A673 (cell line): ENCODE data around the gene AMH. TPM values are rescaled to one million over a fixed set of nuclear protein-coding genes. Genes with fewer than 3 reads are reported as not detected.
A peak's percentile ranks its signal among the peaks of the same experiment; 100 is the strongest.

Experiments
- BruUV-seq: library from RNA; stranded (reverse); fragments of 400-500 nt; replicated peaks from 2 replicates; lab custom pipeline; 2021; lab: Mats Ljungman, UMichigan
- CTCF ChIA-PET: fragments of 300-600 bp; sonication (Branson Sonifier 250); formaldehyde crosslinking; loops from one replicate; lab custom pipeline; 2022; ENCODE audit warnings: antibody characterized with exemption; lab: Charles Lee
- POLR2A ChIA-PET: fragments of 300-600 bp; sonication (Branson Sonifier 250); formaldehyde crosslinking; loops from one replicate; lab custom pipeline; 2022; ENCODE audit warnings: antibody characterized with exemption; ENCODE audit not compliant: low non-redundant PET; lab: Charles Lee
- DNase-seq: peaks from one replicate; pipeline ENCODE4 v3.0.0-alpha.2; 2015; ENCODE audit warnings: low spot score
- H3K27ac ChIP-seq: fragments of 200-600 bp; sonication (generic); 2 replicates; pipeline ENCODE4 v1.5.1; 2016; ENCODE audit warnings: mixed run types, low read depth, mild to moderate bottlenecking, mixed read lengths, antibody characterized with exemption, low read length; ENCODE audit not compliant: poor library complexity, severe bottlenecking
- H3K27me3 ChIP-seq: fragments of 200-600 bp; sonication (generic); replicated peaks from 2 replicates; pipeline ENCODE4 v1.6.1; 2017; ENCODE audit warnings: mixed run types, low read depth, mild to moderate bottlenecking, mixed read lengths, antibody characterized with exemption, low read length; ENCODE audit not compliant: insufficient read depth, poor library complexity
- H3K36me3 ChIP-seq: fragments of 200-600 bp; sonication (generic); 2 replicates; pipeline ENCODE4 v1.6.1; 2016; ENCODE audit warnings: mixed run types, mild to moderate bottlenecking, mixed read lengths, antibody characterized with exemption, low read length; ENCODE audit not compliant: insufficient read depth, poor library complexity, severe bottlenecking
- H3K4me1 ChIP-seq: fragments of 200-600 bp; sonication (generic); 2 replicates; pipeline ENCODE4 v1.6.1; 2017; ENCODE audit warnings: mixed run types, mild to moderate bottlenecking, mixed read lengths, antibody characterized with exemption, low read length; ENCODE audit not compliant: insufficient read depth, poor library complexity, severe bottlenecking
- H3K4me3 ChIP-seq: fragments of 200-600 bp; sonication (generic); 2 replicates; pipeline ENCODE4 v1.5.1; 2016; ENCODE audit warnings: low read depth, mixed run types, mild to moderate bottlenecking, mixed read lengths, low read length; ENCODE audit not compliant: poor library complexity, severe bottlenecking
- H3K9me3 ChIP-seq: fragments of 200-600 bp; sonication (generic); 2 replicates; pipeline ENCODE4 v1.6.1; 2016; ENCODE audit warnings: mixed run types, low read depth, mild to moderate bottlenecking, mixed read lengths, antibody characterized with exemption, low read length; ENCODE audit not compliant: poor library complexity, severe bottlenecking
- CTCF ChIP-seq: fragments of 300-800, 200-600 bp; sonication (generic); conservative IDR thresholded peaks from 2 replicates; pipeline ENCODE4 v1.5.1; 2017; ENCODE audit warnings: low read depth, mild to moderate bottlenecking, antibody characterized with exemption, low read length, moderate library complexity, mixed read lengths
- EZH2 ChIP-seq: fragments of 200-600 bp; sonication (generic); IDR thresholded peaks from 2 replicates; pipeline ENCODE4 v1.6.1; 2017; ENCODE audit warnings: borderline replicate concordance, low read depth, mild to moderate bottlenecking, mixed read lengths, antibody characterized with exemption, low read length; ENCODE audit not compliant: poor library complexity, severe bottlenecking
- intact Hi-C: fragments of 100-400 bp; cut with micrococcal nuclease; formaldehyde crosslinking; loops from one replicate; pipeline ENCODE4 v1.10.0; 2022; ENCODE audit not compliant: unreplicated experiment
- total RNA-seq: library from RNA; stranded (reverse); gene quantifications from 2 replicates; pipeline ENCODE4 v1.2.3, GENCODE V29; 2021

AMH gene
- total RNA-seq, 1 experiment from 2014 or later: 16.3 TPM

DNA sequence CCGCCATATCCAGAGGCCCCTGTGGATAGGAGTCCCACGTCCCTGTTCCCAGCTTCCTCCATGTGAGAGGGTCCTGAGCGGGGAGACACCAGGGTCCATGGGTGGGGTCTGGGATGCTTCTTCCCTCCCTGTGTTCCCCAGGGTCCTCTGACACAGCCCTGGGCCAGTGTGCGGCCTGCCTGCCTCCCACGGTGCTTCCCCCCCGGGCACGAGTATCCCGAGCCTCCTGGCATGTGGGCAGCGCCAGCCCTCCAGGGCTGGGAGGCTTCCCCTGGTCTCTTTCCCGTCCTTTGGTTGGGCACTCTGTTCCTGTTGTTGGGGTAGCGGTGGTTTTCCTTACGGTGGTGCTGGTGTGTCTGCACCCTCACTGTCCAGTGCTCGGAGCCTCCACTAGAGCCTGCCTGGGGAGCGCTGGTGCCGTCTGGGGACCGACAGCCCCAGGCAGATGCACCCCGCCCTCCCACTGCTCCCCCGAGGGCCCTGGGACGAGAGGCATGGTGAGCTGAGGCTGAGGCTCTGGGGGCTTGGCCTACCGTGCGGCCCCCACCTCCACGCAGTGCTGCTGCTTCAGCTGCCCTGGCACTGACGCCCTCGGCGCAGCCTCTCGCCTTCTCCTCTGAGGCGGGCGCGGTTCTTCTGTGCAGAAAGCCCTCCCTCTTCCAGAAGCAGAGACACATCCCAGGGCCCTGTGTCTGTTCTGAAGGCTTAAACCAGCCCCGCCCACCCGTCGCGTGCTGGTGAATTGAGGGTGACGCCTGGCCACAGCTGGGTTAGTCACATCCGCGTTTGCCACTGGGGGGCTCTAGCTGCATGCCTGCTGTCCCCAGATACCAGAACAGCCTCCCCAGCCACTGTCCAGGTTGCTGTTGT, 40.9 kb upstream of the AMH start:
- Histone ChIP-seq H3K27me3 (no peaks in the 10 kb centered on the region), H3K4me3 (no peak overlapping the region), H3K27ac (no peak overlapping the region), H3K4me1 (no peaks in the 10 kb centered on the region), H3K9me3 (no peaks in the 10 kb centered on the region), H3K36me3 (peaks cover 58% of the 10 kb centered on the region)
- no TSS peak for BruUV-seq
- TF ChIP-seq EZH2 (no peak), CTCF (peak; percentile 37)
- CTCF ChIA-PET: no interaction called here
- intact Hi-C loops: no loop called here
- POLR2A ChIA-PET: no interaction called here
- DNase-seq: peak; percentile 82

- TF ChIP-seq EZH2 (no peak), CTCF (no peak)
- Histone ChIP-seq H3K36me3 (peaks cover 60% of the 10 kb centered on the region), H3K9me3 (no peaks in the 10 kb centered on the region), H3K4me1 (no peaks in the 10 kb centered on the region), H3K27me3 (no peaks in the 10 kb centered on the region), H3K4me3 (no peak overlapping the region), H3K27ac (no peak overlapping the region)
- DNase-seq: no peak
- BruUV-seq: no TSS peak
- ChIA-PET CTCF (interaction anchor here (0.5 kb wide), 1 partner anchor 190 kb away, joined by 7 read pairs; no protein-coding TSS in a partner anchor), POLR2A (no interaction called here)
- intact Hi-C loops: no loop called here
Observed at GRCh38 chr19:2208975-2209374, 40.1 kb upstream of the AMH start.

DNA sequence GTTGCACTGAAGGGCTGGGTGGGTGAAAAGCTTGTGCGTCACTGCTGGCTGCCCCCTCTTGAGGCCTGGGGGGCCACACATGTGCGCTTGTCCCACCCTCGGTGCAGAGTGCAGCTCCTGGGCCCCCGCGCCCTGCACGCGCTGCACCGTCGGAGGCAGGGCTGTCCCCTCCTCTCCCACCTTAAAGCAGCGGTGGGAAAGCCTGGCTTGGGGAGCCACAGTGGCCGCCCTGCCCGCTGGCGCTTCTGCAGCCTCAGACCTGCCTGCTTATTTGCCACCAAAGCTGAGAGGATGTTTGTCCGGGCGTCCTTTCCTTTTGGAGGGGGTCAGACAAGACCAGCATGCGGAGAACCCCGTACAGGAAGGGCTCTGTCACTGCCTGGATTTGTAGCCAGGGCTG, 39.7 kb upstream of the AMH start:
- TF ChIP-seq CTCF (no peak), EZH2 (no peak)
- Histone ChIP-seq H3K27me3 (no peaks in the 10 kb centered on the region), H3K36me3 (peaks cover 65% of the 10 kb centered on the region), H3K27ac (no peak overlapping the region), H3K4me3 (no peak overlapping the region), H3K9me3 (no peaks in the 10 kb centered on the region), H3K4me1 (no peaks in the 10 kb centered on the region)
- no peak for DNase-seq
- POLR2A ChIA-PET: no interaction called here
- CTCF ChIA-PET: interaction anchor here (0.5 kb wide), 1 partner anchor 190 kb away, joined by 7 read pairs; no protein-coding TSS in a partner anchor
- intact Hi-C loops: no loop called here
- no TSS peak for BruUV-seq
